Keratinocyte (primary cell): ENCODE measurements around the gene JAK3. TPM values are rescaled to one million over a fixed set of nuclear protein-coding genes. Genes with fewer than 3 reads are reported as not detected.

ENCODE experiments used
- DNase-seq: peaks from one replicate; pipeline ENCODE4 v3.0.0-alpha.2; 2011; ENCODE audit warnings: low read depth, missing footprints, low spot score
- FAIRE-seq: peaks from 2 replicates; lab custom pipeline; 2011; peaks lifted over from hg19 to GRCh38; lab: Jason Lieb, UNC
- H2AFZ ChIP-seq: 2 replicates; pipeline ENCODE4 v1.6.0; 2012; ENCODE audit warnings: low read length, control low read depth, inconsistent platforms; ENCODE audit not compliant: control insufficient read depth
- H3K27ac ChIP-seq: 2 replicates; pipeline ENCODE4 v1.5.1; 2011; ENCODE audit warnings: low read length; ENCODE audit not compliant: control insufficient read depth, insufficient read depth
- H3K27me3 ChIP-seq: 3 replicates; pipeline ENCODE4 v1.6.0; 2011; ENCODE audit warnings: low read length; ENCODE audit not compliant: control insufficient read depth, insufficient read depth; ENCODE audit errors: extremely low read depth
- H3K36me3 ChIP-seq, 2 experiments: 2 replicates in 1 of 2; 3 replicates in 1 of 2; pipeline ENCODE4 v1.5.1; 2011; ENCODE audit warnings: low read length in 2 of 2, mild to moderate bottlenecking in 1 of 2; ENCODE audit not compliant: control insufficient read depth in 2 of 2, insufficient read depth in 2 of 2; ENCODE audit errors: extremely low read depth in 1 of 2
- H3K4me1 ChIP-seq: 3 replicates; pipeline ENCODE4 v1.5.1; 2011; ENCODE audit warnings: low read length; ENCODE audit not compliant: control insufficient read depth, insufficient read depth; ENCODE audit errors: extremely low read depth
- H3K4me2 ChIP-seq: 3 replicates; pipeline ENCODE4 v1.6.0; 2011; ENCODE audit warnings: low read depth, low read length; ENCODE audit not compliant: control insufficient read depth, insufficient read depth; ENCODE audit errors: extremely low read depth
- H3K4me3 ChIP-seq, 3 experiments: fragments of 200-600 bp in 1 of 3; sonication (generic) in 1 of 3; 2 replicates in 2 of 3; 3 replicates in 1 of 3; pipeline ENCODE4 v1.5.1; 2011 to 2016; ENCODE audit warnings: low read length in 3 of 3, mild to moderate bottlenecking in 3 of 3, control low read depth in 2 of 3, inconsistent platforms in 1 of 3, low read depth in 1 of 3, mixed read lengths in 1 of 3, mixed run types in 1 of 3, moderate library complexity in 1 of 3; ENCODE audit not compliant: control insufficient read depth in 2 of 3, insufficient read depth in 2 of 3; ENCODE audit errors: extremely low read depth in 1 of 3
- H3K79me2 ChIP-seq: 2 replicates; pipeline ENCODE4 v1.6.0; 2012; ENCODE audit warnings: low read length; ENCODE audit not compliant: control insufficient read depth, insufficient read depth
- H3K9ac ChIP-seq: 3 replicates; pipeline ENCODE4 v1.6.0; 2011; ENCODE audit warnings: low read length; ENCODE audit not compliant: control insufficient read depth, insufficient read depth; ENCODE audit errors: extremely low read depth
- H3K9me1 ChIP-seq: 3 replicates; pipeline ENCODE4 v1.6.0; 2011; ENCODE audit warnings: low read length; ENCODE audit not compliant: control insufficient read depth, insufficient read depth; ENCODE audit errors: extremely low read depth
- H3K9me3 ChIP-seq: 2 replicates; pipeline ENCODE4 v1.5.1; 2012; ENCODE audit warnings: low read depth, low read length; ENCODE audit not compliant: control insufficient read depth
- H4K20me1 ChIP-seq: 3 replicates; pipeline ENCODE4 v1.6.0; 2011; ENCODE audit warnings: low read length; ENCODE audit not compliant: control insufficient read depth, insufficient read depth; ENCODE audit errors: extremely low read depth
- EZH2 ChIP-seq: IDR thresholded peaks from one replicate; pipeline ENCODE4 v1.6.1; 2012; ENCODE audit warnings: inconsistent platforms, mild to moderate bottlenecking, low read length, moderate library complexity
- dilution Hi-C: fragments of 300-500 bp; cut with MboI; formaldehyde crosslinking; loops from one replicate; pipeline ENCODE4 v1.7.0; 2020; ENCODE audit warnings: low sequenced_read_pairs; ENCODE audit not compliant: extremely low pct_ligation_motif_present
- polyA plus RNA-seq, 5 experiments: library from polyadenylated mRNA; depleted of rRNA in 3 of 5; stranded (reverse) in 3 of 5; stranded (forward) in 1 of 5; unstranded in 1 of 5; fragments of >200 nt; gene quantifications; 1 replicate in 1 of 5; 2 replicates in 3 of 5; 3 replicates in 1 of 5; pipeline versions ENCODE4 v1.2.1 to v1.2.3, GENCODE V29; 2011 to 2012; ENCODE audit warnings: missing spikeins in 2 of 5, low read depth in 1 of 5, low replicate concordance in 1 of 5
- TF ChIP-seq, protein P1 (sequence below), 3 experiments: IDR thresholded peaks in 1 of 3; conservative IDR thresholded peaks in 1 of 3; optimal IDR thresholded peaks in 1 of 3; 2 replicates in 2 of 3; 3 replicates in 1 of 3; pipeline versions ENCODE3 to v1.5.1; 2011; ENCODE audit warnings: low read length in 3 of 3, mild to moderate bottlenecking in 3 of 3, moderate library complexity in 2 of 3, control low read depth in 1 of 3, inconsistent platforms in 1 of 3; ENCODE audit not compliant: insufficient read depth in 2 of 3; ENCODE audit errors: extremely low read depth in 1 of 3

The JAK3 gene
- polyA plus RNA-seq, 1 donor (not counting 4 experiments of a cell fraction or from before 2014, with no cell fraction given) = 0.37 TPM

DNA sequence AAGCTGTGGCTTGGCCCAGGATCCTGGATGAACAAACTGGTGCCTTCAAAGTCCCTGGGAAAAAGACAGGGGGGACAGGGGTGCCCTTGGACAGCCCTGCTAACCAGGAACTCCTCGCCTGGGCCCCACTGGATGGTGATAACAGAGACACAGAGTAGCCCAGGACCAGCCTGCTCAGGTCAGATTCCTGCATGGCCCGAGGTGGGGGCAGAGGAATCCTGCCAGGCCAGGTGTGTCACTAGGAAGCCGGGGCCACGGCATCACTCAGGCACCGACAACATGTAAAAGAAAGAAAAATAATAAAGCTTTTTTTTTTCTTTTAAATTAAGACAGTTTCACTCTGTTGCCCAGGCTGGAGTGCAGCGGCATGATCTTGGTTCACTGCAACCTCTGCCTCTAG, 6.3 kb upstream of the JAK3 start:
- Histone ChIP-seq H3K9me1 (peaks cover 3% of the 10 kb centered on the region), H3K9me3 (no peaks in the 10 kb centered on the region), H3K4me1 (peaks cover 11% of the 10 kb centered on the region), H3K4me2 (no peak overlapping the region), H3K36me3 (no peaks in the 10 kb centered on the region), H3K9ac (no peak overlapping the region), H3K27ac (no peak overlapping the region), H4K20me1 (no peaks in the 10 kb centered on the region), H3K27me3 (no peaks in the 10 kb centered on the region), H2AFZ (no peak overlapping the region), H3K4me3 (no peak overlapping the region), H3K79me2 (no peaks in the 10 kb centered on the region)
- dilution Hi-C loops = no loop called here
- FAIRE-seq (no peak), DNase-seq (no peak)
- TF ChIP-seq, protein P1, sequence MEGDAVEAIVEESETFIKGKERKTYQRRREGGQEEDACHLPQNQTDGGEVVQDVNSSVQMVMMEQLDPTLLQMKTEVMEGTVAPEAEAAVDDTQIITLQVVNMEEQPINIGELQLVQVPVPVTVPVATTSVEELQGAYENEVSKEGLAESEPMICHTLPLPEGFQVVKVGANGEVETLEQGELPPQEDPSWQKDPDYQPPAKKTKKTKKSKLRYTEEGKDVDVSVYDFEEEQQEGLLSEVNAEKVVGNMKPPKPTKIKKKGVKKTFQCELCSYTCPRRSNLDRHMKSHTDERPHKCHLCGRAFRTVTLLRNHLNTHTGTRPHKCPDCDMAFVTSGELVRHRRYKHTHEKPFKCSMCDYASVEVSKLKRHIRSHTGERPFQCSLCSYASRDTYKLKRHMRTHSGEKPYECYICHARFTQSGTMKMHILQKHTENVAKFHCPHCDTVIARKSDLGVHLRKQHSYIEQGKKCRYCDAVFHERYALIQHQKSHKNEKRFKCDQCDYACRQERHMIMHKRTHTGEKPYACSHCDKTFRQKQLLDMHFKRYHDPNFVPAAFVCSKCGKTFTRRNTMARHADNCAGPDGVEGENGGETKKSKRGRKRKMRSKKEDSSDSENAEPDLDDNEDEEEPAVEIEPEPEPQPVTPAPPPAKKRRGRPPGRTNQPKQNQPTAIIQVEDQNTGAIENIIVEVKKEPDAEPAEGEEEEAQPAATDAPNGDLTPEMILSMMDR (optimal IDR thresholded peaks at IDR 0.05 in 1 of 3, IDR thresholded peaks at IDR 0.05 in 1 of 3, conservative IDR thresholded peaks at IDR 0.05 in 1 of 3; ENCODE audit: extremely low read depth in 1 of 3, insufficient read depth in 2 of 3, low read length in 3 of 3) = no peak
- no peak for TF ChIP-seq EZH2

GRCh38 chr19:17848595-17849292, 962 bp upstream of the JAK3 start:
- H3K79me2 ChIP-seq = no peaks in the 10 kb centered on the region
- H3K4me3 ChIP-seq = no peak overlapping the region
- dilution Hi-C loops = no loop called here
- no peaks in the 10 kb centered on the region for H3K9me3 ChIP-seq
- no peaks in the 10 kb centered on the region for H3K36me3 ChIP-seq
- peaks cover 3% of the 10 kb centered on the region for H3K9me1 ChIP-seq
- peak overlapping the region; percentile 96 for H2AFZ ChIP-seq
- H3K4me1 ChIP-seq = peaks cover 17% of the 10 kb centered on the region
- H3K27me3 ChIP-seq = no peaks in the 10 kb centered on the region
- FAIRE-seq = no peak
- no peaks in the 10 kb centered on the region for H4K20me1 ChIP-seq
- H3K27ac ChIP-seq = no peak overlapping the region
- no peak overlapping the region for H3K4me2 ChIP-seq
- H3K9ac ChIP-seq = peak overlapping the region; percentile 22
- no peak for TF ChIP-seq EZH2
- TF ChIP-seq, protein P1 (optimal IDR thresholded peaks at IDR 0.05 in 1 of 3, IDR thresholded peaks at IDR 0.05 in 1 of 3, conservative IDR thresholded peaks at IDR 0.05 in 1 of 3; ENCODE audit: extremely low read depth in 1 of 3, insufficient read depth in 2 of 3, low read length in 3 of 3) = no peak
- DNase-seq = no peak
